DND-41 (cell line): Measurements from ENCODE around the gene ANKRD18A.

Experiments
- CTCF ChIP-seq: IDR thresholded peaks from 2 replicates; pipeline ENCODE4 v1.5.1; 2012; ENCODE audit warnings: borderline replicate concordance, low read length, moderate library complexity, mild to moderate bottlenecking; ENCODE audit not compliant: poor library complexity, severe bottlenecking; ENCODE audit errors: extremely low read depth
- EZH2 ChIP-seq: IDR thresholded peaks from 3 replicates; pipeline ENCODE4 v1.6.1; 2012; ENCODE audit warnings: borderline replicate concordance, low read depth, mild to moderate bottlenecking, moderate library complexity, low read length, inconsistent platforms; ENCODE audit not compliant: severe bottlenecking

GRCh38 chr9:38638881-38639576 lies 18.6 kb upstream of the ANKRD18A start:
- TF ChIP-seq CTCF (no peak), EZH2 (no peak)
